Fibroblast of mammary gland (primary cell): ENCODE measurements around the gene PARP12.

Experiments used
- DNase-seq: peaks from one replicate; pipeline ENCODE4 v3.0.0-alpha.2; 2010; ENCODE audit warnings: low read depth
- H3K4me3 ChIP-seq: 2 replicates; pipeline ENCODE4 v1.5.1; 2011; ENCODE audit warnings: low read depth, mild to moderate bottlenecking, low read length, moderate library complexity; ENCODE audit not compliant: control insufficient read depth
- CTCF ChIP-seq: conservative IDR thresholded peaks from 2 replicates; pipeline ENCODE4 v1.5.1; 2011; ENCODE audit warnings: low read depth, low read length, inconsistent platforms; ENCODE audit not compliant: control insufficient read depth, insufficient read depth

PARP12 gene

GRCh38 chr7:140055833-140056232, 6.9 kb downstream of the PARP12 start:
- no peak for TF ChIP-seq CTCF
- DNase-seq, result no peak
- H3K4me3 ChIP-seq, result no peak overlapping the region

GRCh38 chr7:140054751-140055150, 8.0 kb downstream of the PARP12 start:
- no peak for DNase-seq
- no peak for TF ChIP-seq CTCF
- H3K4me3 ChIP-seq, result no peak overlapping the region

GRCh38 chr7:140053812-140054539, 8.8 kb downstream of the PARP12 start:
- DNase-seq, result no peak
- no peak overlapping the region for H3K4me3 ChIP-seq

GRCh38 chr7:140051820-140052219, 10.9 kb downstream of the PARP12 start:
- no peak for TF ChIP-seq CTCF
- H3K4me3 ChIP-seq, result no peak overlapping the region
- no peak for DNase-seq

More at GRCh38 chr7:140053812-140054539, 8.8 kb downstream of the PARP12 start:
- no peak for TF ChIP-seq CTCF

- no peak for DNase-seq
- H3K4me3 ChIP-seq, result no peak overlapping the region
- TF ChIP-seq CTCF, result no peak
Observed at GRCh38 chr7:140050100-140050499, 12.7 kb downstream of the PARP12 start.

GRCh38 chr7:140049339-140050024, 13.3 kb downstream of the PARP12 start:
- no peak for TF ChIP-seq CTCF
- H3K4me3 ChIP-seq, result no peak overlapping the region
- DNase-seq, result no peak

GRCh38 chr7:140048989-140049338, 13.8 kb downstream of the PARP12 start:
- no peak for DNase-seq
- no peak overlapping the region for H3K4me3 ChIP-seq
- no peak for TF ChIP-seq CTCF
